Activated CD4-positive, CD25-positive, alpha-beta regulatory T cell treated with anti-CD3 and anti-CD28 coated beads, Interleukin-2, amount 50 U/mL, for 24 hours (primary cell): Measurements from ENCODE around the gene TCF7.
A peak's percentile ranks its signal among the peaks of the same experiment; 100 is the strongest.

Experiments
- ATAC-seq, 2 donors: fragments of 150-1000 bp; cut with Tn5 transposase; one replicate each; pipeline ENCODE4 v1.10.0; 2021; ENCODE audit warnings: mild to moderate bottlenecking in 1 of 2, moderate library complexity in 1 of 2

TCF7 gene

GRCh38 chr5:134145779-134146581 is 31.5 kb downstream of the TCF7 start:
- peak; percentile 82 to 84 for ATAC-seq

GRCh38 chr5:134146651-134147518 is 32.4 kb downstream of the TCF7 start:
- ATAC-seq, result no peak

- ATAC-seq, result no peak
Measured at GRCh38 chr5:134148316-134148715, 33.8 kb downstream of the TCF7 start.

- no peak for ATAC-seq
Measured at GRCh38 chr5:134148986-134149539, 34.6 kb downstream of the TCF7 start.

GRCh38 chr5:134149571-134150303 is 35.3 kb downstream of the TCF7 start:
- no peak for ATAC-seq

GRCh38 chr5:134151723-134152122 is 37.2 kb downstream of the TCF7 start:
- ATAC-seq, result no peak

- ATAC-seq, result peak in 1 of 2 donors; percentile 46
Measured at GRCh38 chr5:134152173-134152832, 37.8 kb downstream of the TCF7 start.

GRCh38 chr5:134153241-134153640 is 38.8 kb downstream of the TCF7 start:
- ATAC-seq, result no peak

GRCh38 chr5:134153657-134154056 is 39.2 kb downstream of the TCF7 start:
- ATAC-seq, result peak; percentile 35 to 62

GRCh38 chr5:134161513-134162395 is 47.3 kb downstream of the TCF7 start:
- ATAC-seq, result peak in 1 of 2 donors; percentile 38

GRCh38 chr5:134162592-134162991 is 48.1 kb downstream of the TCF7 start:
- no peak for ATAC-seq

- ATAC-seq, result no peak
Measured at GRCh38 chr5:134171972-134172371, 57.5 kb downstream of the TCF7 start.

GRCh38 chr5:134174841-134175839 is 60.7 kb downstream of the TCF7 start:
- no peak for ATAC-seq

GRCh38 chr5:134175921-134176510 is 61.5 kb downstream of the TCF7 start:
- peak; percentile 15 to 16 for ATAC-seq

- ATAC-seq, result peak; percentile 83 to 85
Measured at GRCh38 chr5:134176511-134177368, 62.3 kb downstream of the TCF7 start, which contains the start of gene SKP1. TSS of gene SKP1 (minus strand) at chr5:134176950. CDS start at chr5:134174022, 2,928 bp downstream.

- ATAC-seq, result peak in 1 of 2 donors; percentile 25
Measured at GRCh38 chr5:134177369-134178095, 63.1 kb downstream of the TCF7 start.

GRCh38 chr5:134178096-134178419 is 63.6 kb downstream of the TCF7 start:
- ATAC-seq, result no peak

GRCh38 chr5:134183481-134183880 is 69.0 kb downstream of the TCF7 start:
- no peak for ATAC-seq
